CD4-positive, alpha-beta T cell treated with Interferon gamma for 1 hour (primary cell): Measurements from ENCODE around the gene NUDT5.
"Not testable (repeated sequence)": the region's sequence is repeated elsewhere in the genome, so short reads cannot be mapped to it uniquely, and the experiment has no call there.

Source experiments
- DNase-seq: peaks from one replicate; pipeline ENCODE4 v3.0.0-alpha.2; 2020

Gene NUDT5

DNA sequence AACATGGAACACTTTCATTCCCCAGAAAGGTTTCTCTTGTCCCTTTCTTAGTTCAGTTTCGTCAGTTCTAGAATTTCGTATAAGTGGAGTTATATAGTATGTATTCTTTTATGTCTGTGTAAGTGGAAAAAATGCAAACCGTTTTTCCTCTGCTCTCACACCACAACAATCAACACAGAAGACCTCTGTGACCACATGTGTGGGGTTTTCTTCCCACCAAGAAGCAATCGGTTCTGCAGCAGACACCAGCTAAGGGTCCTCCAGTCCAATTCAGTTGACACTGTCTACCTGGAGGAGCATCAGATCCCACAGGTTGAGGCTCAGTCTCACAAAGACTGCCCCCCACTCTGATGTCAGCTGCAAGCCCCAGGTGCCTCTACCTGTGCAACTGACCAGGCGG lies 6.5 kb upstream of the NUDT5 start:
- no peak for DNase-seq

DNA sequence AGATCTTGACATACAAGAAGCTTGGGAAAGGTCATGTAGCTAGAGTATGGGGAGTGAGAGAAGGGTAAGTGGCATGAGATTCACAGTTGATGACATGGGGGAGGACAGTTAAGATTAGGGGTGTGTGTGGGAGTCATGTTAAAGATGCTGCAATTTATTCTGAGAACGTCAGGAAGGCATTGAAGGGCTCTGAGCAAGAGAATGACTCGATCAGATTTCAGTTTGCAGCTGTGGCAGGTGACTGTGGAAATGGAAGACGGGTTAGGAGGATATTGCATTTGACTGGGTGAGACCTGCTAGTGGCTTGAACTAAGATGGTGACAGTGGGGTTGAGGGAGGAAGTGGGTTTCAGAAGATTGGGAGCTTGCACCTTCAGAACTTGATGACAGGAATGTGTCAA lies 5.9 kb upstream of the NUDT5 start:
- no peak for DNase-seq

- DNase-seq = no peak
Measured at GRCh38 chr10:12200850-12201249, 5.2 kb upstream of the NUDT5 start.

DNA sequence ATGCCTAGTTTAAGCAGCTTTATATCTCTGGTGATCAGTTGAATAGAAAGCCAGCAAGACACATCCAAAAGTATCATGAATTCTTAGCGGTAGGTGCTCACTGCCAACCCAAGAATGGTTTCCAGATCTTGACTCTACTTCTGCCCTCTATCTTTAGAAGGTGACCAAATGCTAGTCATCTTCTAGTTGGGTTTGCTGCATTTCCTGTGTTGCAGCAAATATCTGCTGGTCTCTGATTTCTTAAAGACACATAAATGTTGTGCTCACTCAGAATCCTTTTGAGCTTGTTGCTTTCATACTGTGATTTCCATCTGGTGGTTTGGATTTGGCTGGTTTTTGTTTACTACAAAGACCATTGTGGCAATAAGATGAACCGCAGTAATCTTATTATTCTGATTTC lies 2.5 kb upstream of the NUDT5 start:
- DNase-seq = no peak

DNA sequence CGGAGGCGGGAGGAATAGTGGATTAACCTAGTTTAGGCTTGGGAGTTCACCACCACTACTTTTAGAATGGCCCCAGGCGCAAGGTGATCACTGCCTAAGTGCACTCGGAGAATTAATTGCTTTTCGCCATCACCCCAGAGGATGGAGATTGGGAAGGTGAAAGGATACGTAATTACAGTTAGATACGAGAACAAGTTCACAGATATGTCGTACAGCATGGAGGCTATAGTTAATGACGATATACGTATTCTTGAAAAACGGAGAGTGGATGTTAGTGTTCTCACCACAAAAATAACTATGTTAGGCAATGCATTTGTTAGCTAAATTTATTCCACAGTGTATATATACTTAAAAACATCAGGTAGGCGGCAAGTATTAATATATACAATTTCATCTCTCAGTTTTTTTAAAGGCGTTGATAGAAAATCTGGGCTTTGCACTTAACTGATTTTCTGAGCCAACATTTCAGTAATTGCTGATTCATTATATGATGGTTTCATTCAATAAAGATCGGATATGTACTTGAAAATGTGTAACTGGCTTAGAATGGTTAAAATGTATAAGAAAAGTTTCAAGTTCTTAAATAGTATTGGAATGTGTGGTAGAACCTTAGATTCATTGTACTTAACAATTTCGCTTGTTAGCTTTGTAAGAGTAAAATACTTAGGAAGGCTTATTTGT lies 980 bp upstream of the NUDT5 start:
- no peak for DNase-seq

- no peak for DNase-seq
Measured at GRCh38 chr10:12195281-12195602, 449 bp downstream of the NUDT5 start.

- DNase-seq = peak; percentile 12
Measured at GRCh38 chr10:12194752-12195271, 879 bp downstream of the NUDT5 start.

GRCh38 chr10:12193193-12193592 lies 2.5 kb downstream of the NUDT5 start:
- no peak for DNase-seq

DNA sequence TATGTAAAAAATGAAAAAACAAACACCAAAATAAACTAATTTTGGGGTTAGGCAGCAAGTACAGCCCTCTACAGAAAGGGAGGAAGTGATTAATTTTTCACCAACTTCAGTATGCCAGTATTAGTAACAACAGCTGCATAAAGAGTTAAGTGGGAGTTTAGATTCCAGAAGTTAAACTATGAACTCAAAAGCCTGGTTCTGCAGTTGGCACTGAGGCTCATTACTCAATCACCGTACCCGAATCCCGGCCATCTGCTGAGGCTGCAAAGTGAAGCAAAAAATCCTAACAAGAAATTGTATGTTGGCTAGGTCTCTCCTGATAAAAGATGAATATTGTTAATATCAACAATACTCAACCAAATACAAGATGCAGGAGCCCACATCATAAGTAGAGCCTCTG lies 4.0 kb downstream of the NUDT5 start:
- DNase-seq = no peak

GRCh38 chr10:12189426-12189825 lies 6.3 kb downstream of the NUDT5 start:
- no peak for DNase-seq

DNA sequence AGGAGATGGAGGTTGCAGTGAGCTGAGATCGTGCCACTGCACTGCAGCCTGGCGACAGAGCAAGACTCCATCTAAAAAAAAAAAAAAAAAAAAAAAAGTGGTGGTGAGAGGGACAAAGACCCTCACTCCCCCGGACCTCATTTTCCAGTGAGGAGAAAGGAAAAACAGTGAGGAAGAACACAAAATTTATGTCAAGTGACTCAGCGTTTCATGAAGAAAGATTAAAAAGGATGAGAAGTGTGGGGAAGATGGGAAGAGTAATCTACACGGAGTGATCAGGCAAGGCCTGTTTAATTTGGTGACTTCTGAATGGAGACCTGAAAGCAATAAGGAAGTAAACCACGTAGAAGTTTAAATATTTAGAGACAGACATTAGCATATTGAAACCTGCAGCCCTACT lies 7.0 kb downstream of the NUDT5 start:
- no peak for DNase-seq

DNA sequence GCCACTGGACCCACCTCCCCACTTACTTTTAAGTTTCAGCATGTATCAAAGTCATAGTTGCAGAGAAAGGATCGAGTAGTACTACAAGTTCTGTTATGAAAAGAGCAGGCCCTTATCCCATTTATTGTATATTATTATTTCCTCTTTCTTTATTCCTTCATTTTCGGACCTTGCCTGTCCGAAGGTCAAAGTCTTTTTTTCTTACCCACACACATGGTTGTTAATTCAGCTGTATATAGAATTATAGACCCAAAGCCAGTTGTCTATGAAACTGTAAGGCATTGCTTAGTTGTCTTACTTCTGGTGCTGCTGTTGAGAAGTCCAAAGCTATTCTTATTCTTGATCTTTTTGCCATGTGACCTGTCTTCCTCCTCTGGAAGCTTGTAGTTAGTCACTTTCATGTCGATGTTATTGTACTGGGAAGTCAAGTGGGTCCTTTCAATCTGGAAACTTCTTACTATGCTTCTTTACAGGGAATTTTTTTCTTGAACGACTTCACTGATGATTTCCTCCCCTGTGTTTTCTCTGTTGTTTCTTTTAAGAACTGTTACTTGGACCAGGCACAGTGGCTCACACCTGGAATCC lies 8.3 kb downstream of the NUDT5 start:
- no peak for DNase-seq

- DNase-seq = no peak
Measured at GRCh38 chr10:12186323-12186722, 9.4 kb downstream of the NUDT5 start.

DNA sequence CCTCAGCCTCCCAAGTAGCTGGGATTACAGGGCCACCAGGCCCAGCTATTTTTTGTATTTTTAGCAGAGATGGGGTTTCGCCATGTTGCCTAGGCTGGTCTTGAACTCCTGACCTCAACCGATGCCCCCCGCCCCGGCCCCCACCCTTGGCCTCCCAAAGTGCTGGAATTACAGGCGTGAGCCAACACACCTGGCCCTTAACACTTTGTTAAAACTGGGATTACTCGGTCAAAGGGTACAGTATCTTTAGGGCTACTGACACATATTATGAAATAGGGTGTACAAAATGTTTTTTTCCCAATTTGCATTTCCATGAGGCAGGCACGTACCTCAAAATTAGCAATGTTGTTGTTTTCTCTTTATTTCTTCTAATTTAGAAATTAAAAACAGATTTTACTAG lies 11.5 kb downstream of the NUDT5 start:
- no peak for DNase-seq

- peak; percentile 73 for DNase-seq
Measured at GRCh38 chr10:12181065-12181775, 14.5 kb downstream of the NUDT5 start.

- no peak for DNase-seq
Measured at GRCh38 chr10:12180221-12180974, 15.3 kb downstream of the NUDT5 start.

DNA sequence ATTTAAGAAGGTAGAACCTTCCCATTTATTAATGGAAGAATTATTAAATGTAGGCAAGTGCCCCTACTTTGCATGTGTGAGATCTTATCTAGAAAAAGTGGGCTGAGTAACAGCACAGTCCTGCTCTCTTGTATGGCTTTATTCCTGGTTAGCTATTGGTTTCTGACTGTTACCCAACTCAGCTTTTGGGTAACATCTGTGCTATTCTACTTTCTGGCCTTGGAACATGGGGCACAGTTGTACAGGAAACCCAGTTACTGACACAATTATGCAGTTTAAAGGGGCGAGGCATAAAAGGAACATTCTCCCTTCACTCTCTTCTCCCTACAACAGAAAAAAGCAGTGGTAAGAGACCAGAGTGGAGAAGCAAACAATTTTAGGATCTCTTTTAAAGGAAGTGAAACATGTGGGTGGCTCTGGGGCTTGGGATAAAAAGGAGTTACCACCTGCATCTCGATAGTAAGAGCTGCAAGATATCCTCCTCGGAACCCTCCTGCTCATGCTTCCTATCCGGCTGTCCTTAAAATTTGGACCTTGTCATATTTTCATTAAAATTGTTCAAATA lies 16.0 kb downstream of the NUDT5 start:
- no peak for DNase-seq

GRCh38 chr10:12177642-12178041 lies 18.0 kb downstream of the NUDT5 start:
- DNase-seq = no peak

DNA sequence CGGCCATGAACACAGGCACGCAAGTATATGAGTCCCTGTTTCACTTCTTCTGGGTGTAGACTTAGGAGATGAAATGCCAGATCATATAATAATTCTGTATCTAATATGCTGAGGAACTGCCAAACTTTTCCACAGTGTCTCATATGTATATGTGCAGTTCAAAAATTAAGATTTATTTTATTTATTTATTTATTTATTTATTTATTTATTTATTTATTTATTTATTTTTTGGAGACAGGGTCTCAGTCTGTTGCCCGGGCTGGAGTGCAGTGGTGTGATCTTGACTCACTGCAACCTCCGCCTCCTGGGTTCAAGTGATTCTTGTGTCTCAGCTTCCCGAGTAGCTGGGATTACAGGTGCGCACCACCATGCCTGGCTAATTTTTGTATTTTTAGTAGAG lies 24.2 kb downstream of the NUDT5 start:
- not testable (repeated sequence) for DNase-seq

- no peak for DNase-seq
Measured at GRCh38 chr10:12165999-12166775, 29.5 kb downstream of the NUDT5 start.

DNA sequence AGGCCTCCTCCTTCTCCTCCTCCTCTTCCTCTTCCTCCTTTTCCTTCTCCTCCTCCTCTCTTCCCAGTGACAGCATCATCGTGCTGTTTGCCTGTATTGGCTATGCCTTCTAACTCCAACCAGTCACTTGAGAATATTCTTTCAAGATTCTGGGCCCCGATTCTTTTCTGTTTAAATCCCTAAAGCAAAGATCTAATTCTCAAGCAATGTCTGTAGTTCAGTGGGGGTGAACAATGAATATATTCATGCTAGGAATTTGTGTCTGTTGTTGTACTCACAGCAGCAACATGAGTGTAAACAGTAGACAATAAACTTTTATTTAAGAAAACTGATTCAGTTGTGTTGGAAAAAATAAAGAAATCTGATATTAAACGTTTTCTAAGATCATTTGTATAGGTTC lies 30.7 kb downstream of the NUDT5 start:
- DNase-seq = no peak

DNA sequence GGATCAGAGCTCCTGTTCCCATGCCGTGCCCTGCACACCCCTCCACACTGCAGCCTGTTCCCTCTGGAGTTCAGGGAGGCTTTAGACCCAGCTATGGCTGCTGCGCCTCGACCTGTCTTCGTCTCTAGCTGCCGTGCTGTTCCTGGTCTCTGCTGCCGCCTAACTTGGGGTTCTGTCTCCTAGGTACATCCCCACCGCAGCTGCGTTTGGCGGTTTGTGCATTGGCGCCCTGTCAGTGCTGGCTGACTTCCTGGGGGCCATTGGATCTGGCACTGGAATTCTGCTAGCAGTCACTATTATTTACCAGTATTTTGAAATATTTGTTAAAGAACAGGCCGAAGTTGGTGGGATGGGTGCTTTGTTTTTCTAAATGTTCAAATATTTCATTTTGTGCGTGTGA lies 31.6 kb downstream of the NUDT5 start:
- no peak for DNase-seq
